ENCODE results near the gene CDR2.
"Not testable (repeated sequence)": the region's sequence is repeated elsewhere in the genome, so short reads cannot be mapped to it uniquely, and the experiment has no call there.

Gene CDR2

DNA sequence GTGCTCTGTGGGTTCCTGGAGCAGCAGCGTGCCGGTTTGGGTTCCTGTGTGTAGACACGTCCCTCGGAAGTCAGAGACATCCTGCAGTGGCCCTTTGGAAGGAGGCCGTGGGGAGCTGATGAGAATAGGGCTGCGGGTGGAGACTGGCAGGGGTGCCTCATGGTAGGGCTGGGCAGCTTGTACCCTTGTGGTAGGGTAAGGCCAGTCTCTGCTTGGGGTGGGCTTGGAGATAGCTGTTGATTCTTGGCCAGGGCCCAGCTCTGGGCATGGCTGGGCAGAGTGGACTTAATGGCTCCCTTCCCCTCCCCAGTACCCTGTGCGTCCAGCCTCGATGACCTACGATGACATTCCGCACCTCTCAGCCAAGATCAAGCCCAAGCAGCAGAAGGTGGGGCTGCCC, 66.6 kb downstream of the CDR2 start:
- no peak for DNase-seq (ENCODE audit: low read depth)

DNA sequence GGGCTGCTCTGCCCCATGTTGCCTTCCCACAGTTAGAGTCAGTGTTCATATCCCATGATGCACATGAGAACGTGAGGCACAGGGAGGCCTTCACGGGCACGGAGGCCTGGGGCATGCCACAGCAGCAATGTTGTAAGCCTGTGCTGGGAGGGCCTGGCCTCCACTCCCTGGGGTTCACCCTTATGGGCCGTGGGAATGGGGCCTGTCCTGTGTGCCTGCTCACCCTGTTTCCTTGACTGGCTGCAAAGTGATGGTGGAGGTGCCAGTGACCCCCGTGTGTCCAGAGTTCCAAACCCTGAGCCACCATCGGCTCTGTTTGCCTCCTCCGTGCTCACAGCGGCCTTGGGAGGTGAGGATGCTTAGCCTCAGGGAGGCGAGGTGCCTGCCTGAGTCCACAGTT, 67.6 kb downstream of the CDR2 start:
- no peak overlapping the region for H3K4me3 ChIP-seq (ENCODE audit: low read length)
- DNase-seq (ENCODE audit: low read depth) = no peak
- TF ChIP-seq, protein P1, sequence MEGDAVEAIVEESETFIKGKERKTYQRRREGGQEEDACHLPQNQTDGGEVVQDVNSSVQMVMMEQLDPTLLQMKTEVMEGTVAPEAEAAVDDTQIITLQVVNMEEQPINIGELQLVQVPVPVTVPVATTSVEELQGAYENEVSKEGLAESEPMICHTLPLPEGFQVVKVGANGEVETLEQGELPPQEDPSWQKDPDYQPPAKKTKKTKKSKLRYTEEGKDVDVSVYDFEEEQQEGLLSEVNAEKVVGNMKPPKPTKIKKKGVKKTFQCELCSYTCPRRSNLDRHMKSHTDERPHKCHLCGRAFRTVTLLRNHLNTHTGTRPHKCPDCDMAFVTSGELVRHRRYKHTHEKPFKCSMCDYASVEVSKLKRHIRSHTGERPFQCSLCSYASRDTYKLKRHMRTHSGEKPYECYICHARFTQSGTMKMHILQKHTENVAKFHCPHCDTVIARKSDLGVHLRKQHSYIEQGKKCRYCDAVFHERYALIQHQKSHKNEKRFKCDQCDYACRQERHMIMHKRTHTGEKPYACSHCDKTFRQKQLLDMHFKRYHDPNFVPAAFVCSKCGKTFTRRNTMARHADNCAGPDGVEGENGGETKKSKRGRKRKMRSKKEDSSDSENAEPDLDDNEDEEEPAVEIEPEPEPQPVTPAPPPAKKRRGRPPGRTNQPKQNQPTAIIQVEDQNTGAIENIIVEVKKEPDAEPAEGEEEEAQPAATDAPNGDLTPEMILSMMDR (conservative IDR thresholded peaks at IDR 0.05; ENCODE audit: low read depth, low read length) = no peak

More for the DNA sequence above, 66.6 kb downstream of the CDR2 start:
- TF ChIP-seq, protein P1 (conservative IDR thresholded peaks at IDR 0.05; ENCODE audit: low read depth, low read length) = no peak
- no peak overlapping the region for H3K4me3 ChIP-seq (ENCODE audit: low read length)

DNA sequence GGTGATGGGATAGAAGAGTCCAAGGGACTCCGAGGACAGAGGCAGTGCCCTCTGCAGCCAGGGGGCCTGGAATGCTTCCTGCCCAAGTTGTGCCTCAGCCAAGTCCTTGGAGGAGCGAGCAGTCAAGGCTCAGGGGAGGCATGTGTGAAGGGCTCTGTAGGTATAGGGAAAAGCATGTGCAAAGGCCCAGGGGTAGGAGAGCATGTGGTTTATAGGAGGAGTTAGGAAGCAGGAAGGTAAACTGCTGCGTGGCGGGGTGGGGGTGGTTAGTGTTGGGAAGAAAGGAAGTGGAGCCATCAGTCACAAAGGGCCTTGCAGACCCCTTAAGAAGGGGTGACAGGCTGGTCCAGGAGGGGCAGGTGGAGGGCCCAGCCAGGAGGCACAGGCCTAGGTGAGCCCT, 70.0 kb downstream of the CDR2 start:
- TF ChIP-seq, protein P1 (conservative IDR thresholded peaks at IDR 0.05; ENCODE audit: low read depth, low read length) = no peak
- H3K4me3 ChIP-seq (ENCODE audit: low read length) = no peak overlapping the region
- no peak for DNase-seq (ENCODE audit: low read depth)

DNA sequence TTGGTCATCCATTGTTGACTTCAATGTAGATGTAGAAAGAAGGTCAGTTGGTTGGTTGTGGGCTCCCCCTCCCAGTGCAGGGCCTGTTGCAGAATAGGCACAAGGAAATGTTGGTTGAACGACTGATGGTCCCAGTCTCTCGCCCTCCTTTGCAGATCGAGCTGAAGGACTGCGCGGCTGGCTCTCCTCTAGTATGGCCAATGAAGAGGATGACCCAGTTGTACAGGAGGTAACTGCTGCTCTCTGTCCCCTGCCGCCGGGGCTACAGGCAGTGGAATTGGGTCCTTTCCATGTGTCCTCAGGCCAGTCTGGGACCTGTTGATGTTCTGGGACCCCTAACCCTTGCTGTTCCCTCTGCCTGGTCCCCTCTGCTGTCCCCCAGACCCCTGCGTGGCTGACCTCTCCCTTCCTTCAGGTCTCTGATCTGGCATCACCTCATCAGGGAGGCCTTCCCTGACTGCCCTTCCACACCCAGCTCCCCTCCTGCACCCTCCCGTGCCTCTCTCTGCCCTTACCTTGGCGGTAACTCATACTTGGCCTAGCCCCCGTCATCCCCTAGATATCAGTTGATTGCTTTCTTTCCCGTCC, 71.5 kb downstream of the CDR2 start:
- no peak overlapping the region for H3K4me3 ChIP-seq (ENCODE audit: low read length)
- DNase-seq (ENCODE audit: low read depth) = no peak
- TF ChIP-seq, protein P1 (conservative IDR thresholded peaks at IDR 0.05; ENCODE audit: low read depth, low read length) = no peak

DNA sequence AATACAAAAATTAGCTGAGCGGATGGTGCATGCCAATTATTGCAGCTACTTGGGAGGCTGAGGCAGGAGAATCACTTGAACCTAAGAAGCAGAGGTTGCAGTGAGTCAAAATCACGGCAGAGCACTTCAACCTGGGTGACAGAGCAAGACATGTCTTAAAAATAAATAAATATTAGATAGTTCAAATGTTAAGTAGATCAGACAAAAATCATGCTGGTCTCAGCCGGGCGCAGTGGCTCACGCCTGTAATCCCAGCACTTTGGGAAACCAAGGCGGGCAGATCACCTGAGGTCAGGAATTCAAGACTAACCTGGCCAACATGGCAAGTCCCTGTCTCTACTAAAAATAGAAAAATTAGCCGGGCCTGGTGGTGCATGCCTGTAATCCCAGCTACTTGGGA, 73.0 kb downstream of the CDR2 start:
- DNase-seq (ENCODE audit: low read depth); H3K4me3 ChIP-seq (ENCODE audit: low read length): not testable (repeated sequence)

DNA sequence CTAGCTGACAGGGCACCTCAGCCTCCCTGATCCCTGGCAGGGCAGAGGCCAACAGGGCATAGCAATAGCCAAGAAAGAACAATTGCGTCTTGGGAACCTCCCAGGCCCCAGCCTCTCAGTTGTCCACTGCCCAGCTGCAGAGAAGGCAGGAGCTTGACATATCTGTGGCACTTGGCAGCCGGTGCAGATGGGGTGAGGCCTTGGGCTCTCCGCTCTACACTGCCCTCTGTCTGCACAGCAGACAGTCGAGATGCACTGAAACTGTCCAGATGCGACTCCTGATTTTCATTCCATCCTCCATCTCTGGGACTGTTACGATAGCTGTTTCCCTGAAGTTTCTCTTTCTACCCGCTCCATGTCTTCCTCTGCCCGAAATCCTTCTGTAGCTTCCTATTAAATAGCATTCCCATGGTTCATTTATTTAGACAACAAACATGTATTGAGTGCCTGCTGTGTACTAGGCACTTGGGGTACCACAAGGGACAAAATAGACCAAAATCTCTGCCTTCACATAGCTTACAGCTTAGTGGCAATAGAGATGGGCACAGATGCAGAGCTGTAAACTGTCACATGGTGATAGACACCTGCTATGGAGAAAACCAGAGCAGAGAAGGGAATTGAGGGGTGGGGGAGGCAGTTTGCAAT, 73.9 kb downstream of the CDR2 start:
- no peak overlapping the region for H3K4me3 ChIP-seq (ENCODE audit: low read length)
- TF ChIP-seq, protein P1 (conservative IDR thresholded peaks at IDR 0.05; ENCODE audit: low read depth, low read length) = peak; percentile 77
- no peak for DNase-seq (ENCODE audit: low read depth)

DNA sequence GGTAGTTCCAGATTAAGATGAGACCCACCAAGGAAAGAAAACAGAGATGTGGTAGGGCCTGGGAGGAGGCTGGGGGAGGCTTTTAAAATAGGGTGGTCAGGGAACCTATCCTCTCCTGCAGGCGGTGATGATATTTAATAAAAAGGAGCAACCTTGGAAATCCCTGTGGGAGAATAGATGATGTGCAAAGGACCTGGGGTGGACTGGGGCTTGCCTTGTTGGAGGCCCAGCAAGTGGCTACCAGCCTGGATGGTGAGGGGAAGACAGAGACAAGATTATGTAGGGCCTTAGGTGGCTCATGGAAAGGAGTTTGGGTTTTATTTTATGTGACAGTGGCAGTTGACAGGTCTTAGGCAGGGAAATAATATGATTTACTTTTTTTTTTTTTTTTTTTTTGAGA, 75.4 kb downstream of the CDR2 start:
- TF ChIP-seq, protein P1 (conservative IDR thresholded peaks at IDR 0.05; ENCODE audit: low read depth, low read length) = no peak
- H3K4me3 ChIP-seq (ENCODE audit: low read length) = no peak overlapping the region
- no peak for DNase-seq (ENCODE audit: low read depth)

Measured in retinal pigment epithelial cell (primary cell).